HepG2 (cell line): Measurements from ENCODE around the gene CHST11. TPM values are rescaled to one million over a fixed set of nuclear protein-coding genes. Genes with fewer than 3 reads are reported as not detected.

ENCODE experiments used
- ERF ChIP-seq: IDR thresholded peaks from 2 replicates; pipeline ENCODE4 v1.6.1; 2018; ENCODE audit warnings: missing biosample characterization, missing genetic modification reagents
- polyA plus RNA-seq, 8 experiments: library from polyadenylated mRNA; depleted of rRNA in 3 of 8; stranded (reverse) in 7 of 8; unstranded in 1 of 8; fragments of >200 nt; fragmentation: Illumina TruSeq in 4 of 8; extraction: Trizol in 4 of 8; gene quantifications; 2 replicates each; pipeline versions ENCODE4 v1.2.1 to v1.2.3, GENCODE V29; 2011 to 2016; ENCODE audit warnings: low read depth in 4 of 8, missing spikeins in 1 of 8, mixed read lengths in 1 of 8; ENCODE audit not compliant: insufficient read depth in 1 of 8
- total RNA-seq, 5 experiments: library from RNA; depleted of rRNA; stranded (reverse); fragments of >200 nt; fragmentation: Illumina TruSeq; extraction: Trizol; gene quantifications; 2 replicates each; pipeline ENCODE4 v1.2.3, GENCODE V29; 2016; ENCODE audit warnings: low read depth in 1 of 5
- TF ChIP-seq, protein P1 (sequence below): sonication (generic); formaldehyde crosslinking; IDR thresholded peaks from 2 replicates; pipeline ENCODE4 v1.4.0; 2020; ENCODE audit warnings: missing genetic modification reagents, mild to moderate bottlenecking, borderline replicate concordance
- TF ChIP-seq, protein P2 (sequence below): fragments of 450-650 bp; IDR thresholded peaks from 2 replicates; pipeline ENCODE4 v1.6.1; 2016
- TF ChIP-seq, protein P3 (sequence below): sonication (generic); formaldehyde crosslinking; IDR thresholded peaks from 2 replicates; pipeline ENCODE4 v1.5.0; 2020; ENCODE audit warnings: mild to moderate bottlenecking, missing genetic modification reagents

Gene CHST11
- total and polyA plus RNA-seq, 2 of the 13 experiments (the other 11 are each of a cell fraction or from before 2014, with no cell fraction given): 0.15 TPM; not detected in 1

DNA sequence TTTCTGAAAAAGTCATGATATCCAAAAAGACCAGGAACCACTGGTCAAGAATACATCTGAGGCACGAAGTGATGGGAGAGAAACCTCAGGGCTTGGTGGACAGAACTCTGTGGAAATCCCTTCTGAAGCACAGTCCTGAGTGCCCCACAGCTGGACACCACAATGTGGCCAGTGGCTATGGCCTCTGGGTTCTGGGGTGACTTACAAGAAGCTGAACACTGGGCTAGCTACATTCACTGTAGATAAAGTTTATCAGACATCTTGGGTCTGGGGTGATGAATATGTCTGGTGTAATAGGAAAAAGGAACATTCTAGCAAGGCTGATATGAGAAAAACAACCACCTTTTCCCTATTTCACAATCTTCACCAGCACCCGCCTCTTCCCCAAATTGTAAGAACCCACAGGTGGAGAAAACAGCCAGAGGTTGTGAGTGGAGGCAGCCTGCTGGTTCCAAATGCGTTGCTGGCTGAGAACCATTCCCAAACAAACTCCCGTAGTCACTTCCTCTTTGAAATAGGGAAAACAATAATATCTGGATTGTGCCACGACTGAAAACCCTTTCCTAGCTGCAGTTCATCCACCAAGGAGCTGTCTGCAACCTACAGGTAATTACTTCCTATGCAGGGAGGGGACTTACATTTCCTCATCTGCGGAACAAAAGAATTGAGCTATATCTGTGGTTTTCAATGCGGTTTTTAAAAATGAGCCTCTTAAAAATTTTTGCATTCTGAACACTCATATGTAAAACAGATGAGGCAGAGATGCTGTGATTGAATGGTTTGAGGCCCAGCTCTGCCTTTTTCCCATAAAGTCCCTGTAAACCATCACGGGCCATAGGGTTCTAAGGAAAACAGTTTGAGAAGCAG lies 307.7 kb downstream of the CHST11 start (continued):
- TF ChIP-seq, protein P1, sequence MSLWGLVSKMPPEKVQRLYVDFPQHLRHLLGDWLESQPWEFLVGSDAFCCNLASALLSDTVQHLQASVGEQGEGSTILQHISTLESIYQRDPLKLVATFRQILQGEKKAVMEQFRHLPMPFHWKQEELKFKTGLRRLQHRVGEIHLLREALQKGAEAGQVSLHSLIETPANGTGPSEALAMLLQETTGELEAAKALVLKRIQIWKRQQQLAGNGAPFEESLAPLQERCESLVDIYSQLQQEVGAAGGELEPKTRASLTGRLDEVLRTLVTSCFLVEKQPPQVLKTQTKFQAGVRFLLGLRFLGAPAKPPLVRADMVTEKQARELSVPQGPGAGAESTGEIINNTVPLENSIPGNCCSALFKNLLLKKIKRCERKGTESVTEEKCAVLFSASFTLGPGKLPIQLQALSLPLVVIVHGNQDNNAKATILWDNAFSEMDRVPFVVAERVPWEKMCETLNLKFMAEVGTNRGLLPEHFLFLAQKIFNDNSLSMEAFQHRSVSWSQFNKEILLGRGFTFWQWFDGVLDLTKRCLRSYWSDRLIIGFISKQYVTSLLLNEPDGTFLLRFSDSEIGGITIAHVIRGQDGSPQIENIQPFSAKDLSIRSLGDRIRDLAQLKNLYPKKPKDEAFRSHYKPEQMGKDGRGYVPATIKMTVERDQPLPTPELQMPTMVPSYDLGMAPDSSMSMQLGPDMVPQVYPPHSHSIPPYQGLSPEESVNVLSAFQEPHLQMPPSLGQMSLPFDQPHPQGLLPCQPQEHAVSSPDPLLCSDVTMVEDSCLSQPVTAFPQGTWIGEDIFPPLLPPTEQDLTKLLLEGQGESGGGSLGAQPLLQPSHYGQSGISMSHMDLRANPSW (CRISPR knock-in tag): no peak
- TF ChIP-seq, protein P2, sequence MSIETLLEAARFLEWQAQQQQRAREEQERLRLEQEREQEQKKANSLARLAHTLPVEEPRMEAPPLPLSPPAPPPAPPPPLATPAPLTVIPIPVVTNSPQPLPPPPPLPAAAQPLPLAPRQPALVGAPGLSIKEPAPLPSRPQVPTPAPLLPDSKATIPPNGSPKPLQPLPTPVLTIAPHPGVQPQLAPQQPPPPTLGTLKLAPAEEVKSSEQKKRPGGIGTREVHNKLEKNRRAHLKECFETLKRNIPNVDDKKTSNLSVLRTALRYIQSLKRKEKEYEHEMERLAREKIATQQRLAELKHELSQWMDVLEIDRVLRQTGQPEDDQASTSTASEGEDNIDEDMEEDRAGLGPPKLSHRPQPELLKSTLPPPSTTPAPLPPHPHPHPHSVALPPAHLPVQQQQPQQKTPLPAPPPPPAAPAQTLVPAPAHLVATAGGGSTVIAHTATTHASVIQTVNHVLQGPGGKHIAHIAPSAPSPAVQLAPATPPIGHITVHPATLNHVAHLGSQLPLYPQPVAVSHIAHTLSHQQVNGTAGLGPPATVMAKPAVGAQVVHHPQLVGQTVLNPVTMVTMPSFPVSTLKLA: no peak
- TF ChIP-seq, protein P3, sequence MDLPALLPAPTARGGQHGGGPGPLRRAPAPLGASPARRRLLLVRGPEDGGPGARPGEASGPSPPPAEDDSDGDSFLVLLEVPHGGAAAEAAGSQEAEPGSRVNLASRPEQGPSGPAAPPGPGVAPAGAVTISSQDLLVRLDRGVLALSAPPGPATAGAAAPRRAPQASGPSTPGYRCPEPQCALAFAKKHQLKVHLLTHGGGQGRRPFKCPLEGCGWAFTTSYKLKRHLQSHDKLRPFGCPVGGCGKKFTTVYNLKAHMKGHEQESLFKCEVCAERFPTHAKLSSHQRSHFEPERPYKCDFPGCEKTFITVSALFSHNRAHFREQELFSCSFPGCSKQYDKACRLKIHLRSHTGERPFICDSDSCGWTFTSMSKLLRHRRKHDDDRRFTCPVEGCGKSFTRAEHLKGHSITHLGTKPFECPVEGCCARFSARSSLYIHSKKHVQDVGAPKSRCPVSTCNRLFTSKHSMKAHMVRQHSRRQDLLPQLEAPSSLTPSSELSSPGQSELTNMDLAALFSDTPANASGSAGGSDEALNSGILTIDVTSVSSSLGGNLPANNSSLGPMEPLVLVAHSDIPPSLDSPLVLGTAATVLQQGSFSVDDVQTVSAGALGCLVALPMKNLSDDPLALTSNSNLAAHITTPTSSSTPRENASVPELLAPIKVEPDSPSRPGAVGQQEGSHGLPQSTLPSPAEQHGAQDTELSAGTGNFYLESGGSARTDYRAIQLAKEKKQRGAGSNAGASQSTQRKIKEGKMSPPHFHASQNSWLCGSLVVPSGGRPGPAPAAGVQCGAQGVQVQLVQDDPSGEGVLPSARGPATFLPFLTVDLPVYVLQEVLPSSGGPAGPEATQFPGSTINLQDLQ (CRISPR knock-in tag): no peak
- TF ChIP-seq ERF (CRISPR knock-in tag): no peak
